DOHH2 (cell line): Measurements from ENCODE around the gene RCOR2.

Experiments used
- EZH2phosphoT487 ChIP-seq: fragments of 200-600 bp; sonication (generic); IDR thresholded peaks from 2 replicates; pipeline ENCODE4 v1.6.1; 2017; ENCODE audit warnings: borderline replicate concordance, mild to moderate bottlenecking, antibody characterized with exemption, low read length, moderate library complexity, mixed read lengths
- TF ChIP-seq, protein P1 (sequence below): fragments of 200-600 bp; sonication (generic); IDR thresholded peaks from one replicate; pipeline ENCODE4 v1.5.1; 2014; ENCODE audit warnings: antibody characterized with exemption, mild to moderate bottlenecking, low read depth, low read length; ENCODE audit not compliant: poor library complexity, severe bottlenecking

DNA sequence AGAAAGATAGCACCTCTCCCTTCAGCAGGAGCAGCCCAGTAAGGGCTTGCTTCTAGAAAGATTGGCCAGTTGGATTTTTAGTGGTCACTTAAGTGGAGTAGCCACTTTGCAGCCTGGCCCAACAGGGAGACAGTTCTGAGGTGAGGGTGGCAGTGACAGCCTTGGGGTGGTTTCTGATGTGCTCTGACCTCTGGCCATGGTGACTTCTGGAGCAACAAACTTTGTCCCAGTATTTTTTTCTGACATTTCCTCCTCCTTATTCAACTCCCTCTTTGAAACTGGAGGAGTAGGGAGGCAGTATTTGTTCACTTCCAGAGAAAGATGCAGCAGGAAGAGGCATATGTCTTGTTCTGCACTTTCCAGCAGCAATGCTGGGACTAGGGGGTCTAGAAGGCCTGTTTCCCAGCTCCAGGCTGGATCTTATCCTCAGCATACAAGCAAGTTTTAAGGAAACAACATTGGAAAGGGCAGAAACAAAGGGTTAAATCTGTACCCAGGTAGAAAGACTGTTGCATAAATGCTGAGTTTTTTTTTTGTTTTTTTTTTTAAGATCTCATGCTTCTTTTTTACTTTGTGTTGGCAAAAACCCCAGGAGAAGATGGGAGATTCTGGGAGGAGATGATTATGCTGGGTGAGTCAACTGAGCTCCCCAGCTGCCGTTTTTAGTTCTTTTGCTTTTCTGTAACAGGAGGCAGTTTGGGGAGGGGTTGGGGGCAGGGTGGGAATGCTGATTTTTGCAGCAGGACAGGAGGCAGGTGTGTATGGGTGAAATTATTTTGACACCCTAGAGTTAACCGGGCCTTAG, 37.2 kb downstream of the RCOR2 start:
- TF ChIP-seq, protein P1, sequence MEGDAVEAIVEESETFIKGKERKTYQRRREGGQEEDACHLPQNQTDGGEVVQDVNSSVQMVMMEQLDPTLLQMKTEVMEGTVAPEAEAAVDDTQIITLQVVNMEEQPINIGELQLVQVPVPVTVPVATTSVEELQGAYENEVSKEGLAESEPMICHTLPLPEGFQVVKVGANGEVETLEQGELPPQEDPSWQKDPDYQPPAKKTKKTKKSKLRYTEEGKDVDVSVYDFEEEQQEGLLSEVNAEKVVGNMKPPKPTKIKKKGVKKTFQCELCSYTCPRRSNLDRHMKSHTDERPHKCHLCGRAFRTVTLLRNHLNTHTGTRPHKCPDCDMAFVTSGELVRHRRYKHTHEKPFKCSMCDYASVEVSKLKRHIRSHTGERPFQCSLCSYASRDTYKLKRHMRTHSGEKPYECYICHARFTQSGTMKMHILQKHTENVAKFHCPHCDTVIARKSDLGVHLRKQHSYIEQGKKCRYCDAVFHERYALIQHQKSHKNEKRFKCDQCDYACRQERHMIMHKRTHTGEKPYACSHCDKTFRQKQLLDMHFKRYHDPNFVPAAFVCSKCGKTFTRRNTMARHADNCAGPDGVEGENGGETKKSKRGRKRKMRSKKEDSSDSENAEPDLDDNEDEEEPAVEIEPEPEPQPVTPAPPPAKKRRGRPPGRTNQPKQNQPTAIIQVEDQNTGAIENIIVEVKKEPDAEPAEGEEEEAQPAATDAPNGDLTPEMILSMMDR: no peak
- TF ChIP-seq EZH2phosphoT487: no peak
